WTC11 (cell line): ENCODE results near the gene TAF1B. TPM values are rescaled to one million over a fixed set of nuclear protein-coding genes. Genes with fewer than 3 reads are reported as not detected.

Experiments
- ATAC-seq: fragments of 200-7000 bp; cut with Tn5 transposase; 2 replicates; pipeline ENCODE4 v1.10.0; 2021; ENCODE audit warnings: mild to moderate bottlenecking, moderate library complexity
- CTCF ChIA-PET: fragments of 300-600 bp; sonication (Branson Sonifier 250); formaldehyde crosslinking; loops from one replicate; lab custom pipeline; 2021; ENCODE audit warnings: antibody characterized with exemption; lab: Charles Lee
- POLR2A ChIA-PET: fragments of 350-600 bp; sonication (Branson Sonifier 250); formaldehyde crosslinking; loops from one replicate; lab custom pipeline; 2021; ENCODE audit warnings: antibody characterized with exemption; lab: Charles Lee
- DNase-seq: peaks from one replicate; pipeline ENCODE4 v3.0.0; 2021; ENCODE audit warnings: low spot score
- H3K27ac Mint-ChIP-seq: 2 replicates; pipeline ENCODE4 v1.8.0; 2021; ENCODE audit warnings: mixed read lengths
- H3K27me3 Mint-ChIP-seq: 2 replicates; pipeline ENCODE4 v1.8.0; 2021; ENCODE audit warnings: low read depth, mild to moderate bottlenecking, moderate library complexity, mixed read lengths
- H3K36me3 Mint-ChIP-seq: 2 replicates; pipeline ENCODE4 v1.8.0; 2021; ENCODE audit warnings: mixed read lengths
- H3K4me1 Mint-ChIP-seq: 2 replicates; pipeline ENCODE4 v1.8.0; 2022; ENCODE audit warnings: mixed read lengths
- H3K4me3 Mint-ChIP-seq: 2 replicates; pipeline ENCODE4 v1.8.0; 2021; ENCODE audit warnings: mild to moderate bottlenecking, moderate library complexity, mixed read lengths
- H3K9me3 Mint-ChIP-seq: 2 replicates; pipeline ENCODE4 v1.8.0; 2021; ENCODE audit warnings: mixed read lengths
- ATF2 ChIP-seq: sonication (generic); formaldehyde crosslinking; IDR thresholded peaks from 2 replicates; pipeline ENCODE4 v1.8.1; 2022; ENCODE audit warnings: low read depth, missing genetic modification reagents, borderline replicate concordance
- CBFB ChIP-seq: sonication (generic); formaldehyde crosslinking; IDR thresholded peaks from 2 replicates; pipeline ENCODE4 v1.8.1; 2022; ENCODE audit warnings: mild to moderate bottlenecking, low read depth, missing genetic modification reagents
- CREM ChIP-seq: sonication (generic); formaldehyde crosslinking; IDR thresholded peaks from 2 replicates; pipeline ENCODE4 v1.8.1; 2022; ENCODE audit warnings: mild to moderate bottlenecking, missing genetic modification reagents, moderate library complexity
- ETV6 ChIP-seq: sonication (generic); formaldehyde crosslinking; IDR thresholded peaks from 2 replicates; pipeline ENCODE4 v1.8.1; 2022; ENCODE audit warnings: mild to moderate bottlenecking, missing genetic modification reagents
- IRF1 ChIP-seq: sonication (generic); formaldehyde crosslinking; IDR thresholded peaks from 2 replicates; pipeline ENCODE4 v1.8.0; 2023; ENCODE audit warnings: missing genetic modification reagents
- NFE2L1 ChIP-seq: sonication (generic); formaldehyde crosslinking; IDR thresholded peaks from 2 replicates; pipeline ENCODE4 v1.8.1; 2023; ENCODE audit warnings: missing genetic modification reagents
- NR1H2 ChIP-seq: sonication (generic); formaldehyde crosslinking; IDR thresholded peaks from 2 replicates; pipeline ENCODE4 v1.9.0; 2021; ENCODE audit warnings: mild to moderate bottlenecking, moderate library complexity, missing genetic modification reagents
- SMAD4 ChIP-seq: sonication (generic); formaldehyde crosslinking; IDR thresholded peaks from 2 replicates; pipeline ENCODE4 v1.8.0; 2022; ENCODE audit warnings: mild to moderate bottlenecking, missing genetic modification reagents
- TEAD1 ChIP-seq: sonication (generic); formaldehyde crosslinking; IDR thresholded peaks from 2 replicates; pipeline ENCODE4 v1.8.0; 2022; ENCODE audit warnings: mild to moderate bottlenecking, missing genetic modification reagents
- TEAD4 ChIP-seq: sonication (generic); formaldehyde crosslinking; IDR thresholded peaks from 2 replicates; pipeline ENCODE4 v1.8.0; 2022; ENCODE audit warnings: mild to moderate bottlenecking, missing genetic modification reagents
- ZNF281 ChIP-seq: sonication (generic); formaldehyde crosslinking; IDR thresholded peaks from 2 replicates; pipeline ENCODE4 v1.8.0; 2023; ENCODE audit warnings: mild to moderate bottlenecking, missing genetic modification reagents
- ZNF317 ChIP-seq: sonication (generic); formaldehyde crosslinking; IDR thresholded peaks from 2 replicates; pipeline ENCODE4 v1.8.1; 2023; ENCODE audit warnings: low read depth, mild to moderate bottlenecking, moderate library complexity, missing genetic modification reagents, borderline replicate concordance
- ZNF512 ChIP-seq: sonication (generic); formaldehyde crosslinking; IDR thresholded peaks from 2 replicates; pipeline ENCODE4 v1.8.1; 2022; ENCODE audit warnings: missing genetic modification reagents, borderline replicate concordance
- ZNF671 ChIP-seq: fragments of 250-450 bp; sonication (Bioruptor Pico); IDR thresholded peaks from 2 replicates; pipeline ENCODE4 v1.8.0; 2021; ENCODE audit warnings: mild to moderate bottlenecking
- total RNA-seq: library from RNA; stranded (reverse); gene quantifications from 3 replicates; pipeline ENCODE4 v1.2.3, GENCODE V29; 2021

TAF1B gene
- total RNA-seq, 1 experiment from 2014 or later, result 28.8 TPM

- TF ChIP-seq IRF1 (CRISPR knock-in tag) (no peak), CBFB (CRISPR knock-in tag) (no peak)
Measured at GRCh38 chr2:9967053-9967775, 123.9 kb downstream of the TAF1B start (continued).

- ChIA-PET CTCF (interaction anchor here (5.8 kb wide), 1 partner anchor 15 kb away, joined by 50 read pairs; no protein-coding TSS in a partner anchor), POLR2A (no interaction called here)
- Mint-ChIP-seq H3K27me3 (no peaks in the 10 kb centered on the region), H3K27ac (no peak overlapping the region), H3K9me3 (no peaks in the 10 kb centered on the region), H3K36me3 (no peaks in the 10 kb centered on the region), H3K4me3 (no peak overlapping the region), H3K4me1 (peaks cover 5% of the 10 kb centered on the region; the same call in 1 of the 2 replicates)
- ATAC-seq (no peak), DNase-seq (no peak)
- TF ChIP-seq ATF2 (no peak), ETV6 (CRISPR knock-in tag) (no peak), NR1H2 (CRISPR knock-in tag) (no peak), TEAD1 (no peak)
Measured at GRCh38 chr2:9968553-9969497, 125.6 kb downstream of the TAF1B start.

GRCh38 chr2:9970200-9971044 lies 127.1 kb downstream of the TAF1B start:
- TF ChIP-seq ZNF317 (CRISPR knock-in tag), result no peak
- TF ChIP-seq NFE2L1 (CRISPR knock-in tag), result no peak
- no peak for TF ChIP-seq SMAD4 (CRISPR knock-in tag)
- no peak for TF ChIP-seq CREM (CRISPR knock-in tag)
- no peak for TF ChIP-seq ZNF671 (CRISPR knock-in tag)
- TF ChIP-seq ZNF512, result no peak
- no peak for TF ChIP-seq ZNF281 (CRISPR knock-in tag)
- no peak for TF ChIP-seq TEAD4 (CRISPR knock-in tag)
- no peak for TF ChIP-seq TEAD1
- no peak for DNase-seq
- Mint-ChIP-seq H3K4me1 (peaks cover 5% of the 10 kb centered on the region; the same call in 1 of the 2 replicates), H3K36me3 (no peaks in the 10 kb centered on the region), H3K4me3 (no peak overlapping the region), H3K9me3 (no peaks in the 10 kb centered on the region), H3K27me3 (no peaks in the 10 kb centered on the region), H3K27ac (no peak overlapping the region)
- POLR2A ChIA-PET, result no interaction called here
- CTCF ChIA-PET, result interaction anchor here (5.8 kb wide), 1 partner anchor 13 kb away, joined by 50 read pairs; no protein-coding TSS in a partner anchor
- ATAC-seq, result no peak
